HepG2 (cell line): ENCODE data around the gene APOA1. TPM values are rescaled to one million over a fixed set of nuclear protein-coding genes. Genes with fewer than 3 reads are reported as not detected.
A peak's percentile ranks its signal among the peaks of the same experiment; 100 is the strongest.

Experiments used
- ETV6 ChIP-seq: sonication (generic); formaldehyde crosslinking; conservative IDR thresholded peaks from 2 replicates; pipeline ENCODE4 v1.4.0; 2020; ENCODE audit warnings: missing genetic modification reagents
- NAIF1 ChIP-seq: sonication (generic); formaldehyde crosslinking; IDR thresholded peaks from 2 replicates; pipeline ENCODE4 v1.5.0; 2020; ENCODE audit warnings: mild to moderate bottlenecking, missing genetic modification reagents, borderline replicate concordance
- PITX1 ChIP-seq: sonication (generic); formaldehyde crosslinking; IDR thresholded peaks from 2 replicates; pipeline ENCODE4 v1.5.1; 2020; ENCODE audit warnings: mild to moderate bottlenecking, missing genetic modification reagents
- SNAI1 ChIP-seq: sonication (generic); formaldehyde crosslinking; IDR thresholded peaks from 2 replicates; pipeline ENCODE4 v1.5.0; 2020; ENCODE audit warnings: mild to moderate bottlenecking, missing genetic modification reagents, borderline replicate concordance
- SPEN ChIP-seq: sonication (generic); formaldehyde crosslinking; IDR thresholded peaks from 2 replicates; pipeline ENCODE4 v1.5.1; 2020; ENCODE audit warnings: low read depth, mild to moderate bottlenecking, missing genetic modification reagents
- TOPORS ChIP-seq: sonication (generic); formaldehyde crosslinking; IDR thresholded peaks from 2 replicates; pipeline ENCODE4 v1.8.0; 2023; ENCODE audit warnings: mild to moderate bottlenecking, missing genetic modification reagents
- XBP1 ChIP-seq: sonication (generic); formaldehyde crosslinking; IDR thresholded peaks from 2 replicates; pipeline ENCODE4 v1.5.0; 2020; ENCODE audit warnings: missing genetic modification reagents
- ZFP36 ChIP-seq: fragments of 150-350 bp; IDR thresholded peaks from 2 replicates; pipeline ENCODE4 v1.6.1; 2018; ENCODE audit warnings: borderline replicate concordance, low read length, low read depth; ENCODE audit not compliant: partially characterized antibody
- ZNF142 ChIP-seq: sonication (generic); formaldehyde crosslinking; IDR thresholded peaks from 2 replicates; pipeline ENCODE4 v1.4.0; 2020; ENCODE audit warnings: missing genetic modification reagents
- polyA plus RNA-seq, 8 experiments: library from polyadenylated mRNA; depleted of rRNA in 3 of 8; stranded (reverse) in 7 of 8; unstranded in 1 of 8; fragments of >200 nt; fragmentation: Illumina TruSeq in 4 of 8; extraction: Trizol in 4 of 8; gene quantifications; 2 replicates each; pipeline versions ENCODE4 v1.2.1 to v1.2.3, GENCODE V29; 2011 to 2016; ENCODE audit warnings: low read depth in 4 of 8, missing spikeins in 1 of 8, mixed read lengths in 1 of 8; ENCODE audit not compliant: insufficient read depth in 1 of 8
- total RNA-seq, 5 experiments: library from RNA; depleted of rRNA; stranded (reverse); fragments of >200 nt; fragmentation: Illumina TruSeq; extraction: Trizol; gene quantifications; 2 replicates each; pipeline ENCODE4 v1.2.3, GENCODE V29; 2016; ENCODE audit warnings: low read depth in 1 of 5
- TF ChIP-seq, protein P1 (sequence below): sonication (generic); formaldehyde crosslinking; IDR thresholded peaks from 2 replicates; pipeline ENCODE4 v1.4.0; 2020; ENCODE audit warnings: missing genetic modification reagents, mild to moderate bottlenecking, borderline replicate concordance

Gene APOA1
- total and polyA plus RNA-seq, 2 of the 13 experiments (the other 11 are each of a cell fraction or from before 2014, with no cell fraction given), result 1,973 to 5,485 TPM

- TF ChIP-seq ZNF142 (CRISPR knock-in tag), result 0 out of 2 replicates have a peak, but pooled peaks have one; percentile 25
- TF ChIP-seq, protein P1, sequence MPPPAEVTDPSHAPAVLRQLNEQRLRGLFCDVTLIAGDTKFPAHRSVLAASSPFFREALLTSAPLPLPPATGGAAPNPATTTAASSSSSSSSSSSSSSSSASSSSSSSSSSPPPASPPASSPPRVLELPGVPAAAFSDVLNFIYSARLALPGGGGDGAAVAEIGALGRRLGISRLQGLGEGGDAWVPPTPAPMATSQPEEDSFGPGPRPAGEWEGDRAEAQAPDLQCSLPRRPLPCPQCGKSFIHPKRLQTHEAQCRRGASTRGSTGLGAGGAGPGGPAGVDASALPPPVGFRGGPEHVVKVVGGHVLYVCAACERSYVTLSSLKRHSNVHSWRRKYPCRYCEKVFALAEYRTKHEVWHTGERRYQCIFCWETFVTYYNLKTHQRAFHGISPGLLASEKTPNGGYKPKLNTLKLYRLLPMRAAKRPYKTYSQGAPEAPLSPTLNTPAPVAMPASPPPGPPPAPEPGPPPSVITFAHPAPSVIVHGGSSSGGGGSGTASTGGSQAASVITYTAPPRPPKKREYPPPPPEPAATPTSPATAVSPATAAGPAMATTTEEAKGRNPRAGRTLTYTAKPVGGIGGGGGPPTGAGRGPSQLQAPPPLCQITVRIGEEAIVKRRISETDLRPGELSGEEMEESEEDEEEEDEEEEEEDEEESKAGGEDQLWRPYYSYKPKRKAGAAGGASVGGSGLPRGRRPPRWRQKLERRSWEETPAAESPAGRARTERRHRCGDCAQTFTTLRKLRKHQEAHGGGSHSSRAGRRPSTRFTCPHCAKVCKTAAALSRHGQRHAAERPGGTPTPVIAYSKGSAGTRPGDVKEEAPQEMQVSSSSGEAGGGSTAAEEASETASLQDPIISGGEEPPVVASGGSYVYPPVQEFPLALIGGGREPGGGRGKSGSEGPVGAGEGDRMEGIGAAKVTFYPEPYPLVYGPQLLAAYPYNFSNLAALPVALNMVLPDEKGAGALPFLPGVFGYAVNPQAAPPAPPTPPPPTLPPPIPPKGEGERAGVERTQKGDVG (CRISPR knock-in tag), result peak; percentile 82; the same call in 1 of the 2 replicates
- TF ChIP-seq SNAI1 (CRISPR knock-in tag), result no peak
- TF ChIP-seq TOPORS (CRISPR knock-in tag), result peak; percentile 73
- TF ChIP-seq NAIF1 (CRISPR knock-in tag), result no peak
- TF ChIP-seq XBP1 (CRISPR knock-in tag), result no peak
- TF ChIP-seq PITX1, result 0 out of 2 replicates have a peak, but pooled peaks have one; percentile 43
- TF ChIP-seq SPEN (CRISPR knock-in tag), result peak; percentile 33; the same call in 1 of the 2 replicates
- no peak for TF ChIP-seq ETV6 (CRISPR knock-in tag)
- TF ChIP-seq ZFP36, result no peak
These were observed 46.2 kb downstream of the APOA1 start (continued) for GRCh38 chr11:116791002-116791812.
